Fibroblast of the aortic adventitia (primary cell): ENCODE results near the gene NEUROD4. TPM values are rescaled to one million over a fixed set of nuclear protein-coding genes. Genes with fewer than 3 reads are reported as not detected.

Source experiments
- DNase-seq: peaks from one replicate; pipeline ENCODE4 v3.0.0-alpha.2; 2010; ENCODE audit warnings: low read depth
- H3K4me3 ChIP-seq: 2 replicates; pipeline ENCODE4 v1.5.1; 2011; ENCODE audit warnings: low read depth, mild to moderate bottlenecking, control low read depth, low read length, moderate library complexity
- total RNA-seq: library from RNA; depleted of rRNA; stranded (reverse); fragments of >200 nt; gene quantifications from 2 replicates; pipeline ENCODE4 v1.2.3, GENCODE V29; 2012; ENCODE audit warnings: low replicate concordance
- TF ChIP-seq, protein P1 (sequence below): IDR thresholded peaks from 2 replicates; pipeline ENCODE4 v1.5.1; 2011; ENCODE audit warnings: mild to moderate bottlenecking, low read length, control low read depth, inconsistent platforms; ENCODE audit not compliant: insufficient read depth

NEUROD4 gene
- total RNA-seq, 1 donor = not detected

DNA sequence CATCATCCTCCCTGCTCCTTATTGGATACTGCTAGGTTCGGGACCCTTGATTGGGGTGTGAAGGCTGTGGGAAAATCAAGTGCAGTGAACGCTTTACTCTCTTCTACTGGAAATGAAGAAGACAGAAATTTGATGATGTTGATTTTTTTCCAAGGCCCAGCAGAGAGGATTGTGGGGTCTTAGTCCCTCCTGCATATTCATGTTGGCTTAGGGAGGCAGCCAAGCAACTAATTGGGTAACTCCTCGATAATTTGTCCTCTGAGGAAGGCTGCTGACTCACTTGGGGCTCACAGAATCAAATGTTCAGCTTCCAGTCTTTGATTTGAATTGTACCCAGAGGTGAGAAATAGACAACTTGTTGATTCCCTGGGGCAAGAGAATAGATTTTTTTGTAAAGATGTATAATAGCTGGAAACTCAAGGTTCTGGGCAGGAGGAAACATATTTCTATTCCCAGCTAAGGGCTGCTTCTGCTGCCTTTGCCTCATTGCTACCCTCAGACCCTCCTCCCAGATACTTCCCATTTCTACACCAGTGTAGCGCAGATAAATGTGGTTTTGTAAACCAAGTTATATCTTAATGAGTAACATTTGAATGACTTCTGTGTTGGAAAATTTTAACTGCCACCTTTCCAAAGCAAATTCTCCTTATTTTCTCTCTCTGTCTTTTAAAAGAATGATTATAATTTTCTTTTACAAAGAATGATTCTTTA, 21.7 kb downstream of the NEUROD4 start:
- no peak overlapping the region for H3K4me3 ChIP-seq
- DNase-seq = no peak
- TF ChIP-seq, protein P1, sequence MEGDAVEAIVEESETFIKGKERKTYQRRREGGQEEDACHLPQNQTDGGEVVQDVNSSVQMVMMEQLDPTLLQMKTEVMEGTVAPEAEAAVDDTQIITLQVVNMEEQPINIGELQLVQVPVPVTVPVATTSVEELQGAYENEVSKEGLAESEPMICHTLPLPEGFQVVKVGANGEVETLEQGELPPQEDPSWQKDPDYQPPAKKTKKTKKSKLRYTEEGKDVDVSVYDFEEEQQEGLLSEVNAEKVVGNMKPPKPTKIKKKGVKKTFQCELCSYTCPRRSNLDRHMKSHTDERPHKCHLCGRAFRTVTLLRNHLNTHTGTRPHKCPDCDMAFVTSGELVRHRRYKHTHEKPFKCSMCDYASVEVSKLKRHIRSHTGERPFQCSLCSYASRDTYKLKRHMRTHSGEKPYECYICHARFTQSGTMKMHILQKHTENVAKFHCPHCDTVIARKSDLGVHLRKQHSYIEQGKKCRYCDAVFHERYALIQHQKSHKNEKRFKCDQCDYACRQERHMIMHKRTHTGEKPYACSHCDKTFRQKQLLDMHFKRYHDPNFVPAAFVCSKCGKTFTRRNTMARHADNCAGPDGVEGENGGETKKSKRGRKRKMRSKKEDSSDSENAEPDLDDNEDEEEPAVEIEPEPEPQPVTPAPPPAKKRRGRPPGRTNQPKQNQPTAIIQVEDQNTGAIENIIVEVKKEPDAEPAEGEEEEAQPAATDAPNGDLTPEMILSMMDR = no peak

- no peak overlapping the region for H3K4me3 ChIP-seq
- DNase-seq = no peak
- TF ChIP-seq, protein P1 = no peak
Observed at GRCh38 chr12:55043542-55043941, 23.8 kb downstream of the NEUROD4 start.

DNA sequence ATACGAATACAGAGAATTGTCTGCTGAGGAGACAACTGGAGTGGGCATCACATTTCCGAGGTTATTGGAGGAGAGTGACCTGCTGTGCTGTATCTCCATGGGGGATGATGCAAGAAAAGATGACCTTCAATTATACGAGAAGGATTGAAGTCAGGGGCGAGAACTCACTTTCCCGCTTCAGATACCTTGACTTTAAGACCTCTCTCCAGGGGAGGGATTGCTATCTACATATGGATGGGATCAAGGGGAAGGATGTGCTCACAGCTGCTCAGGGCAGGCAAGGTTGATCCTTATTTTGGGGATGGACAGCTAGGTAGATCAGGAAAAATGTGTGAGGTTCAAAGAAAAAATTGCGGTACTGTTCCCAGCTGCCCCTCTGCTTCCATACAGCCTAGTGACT, 24.4 kb downstream of the NEUROD4 start:
- DNase-seq = no peak
- TF ChIP-seq, protein P1 = no peak
- H3K4me3 ChIP-seq = no peak overlapping the region

DNA sequence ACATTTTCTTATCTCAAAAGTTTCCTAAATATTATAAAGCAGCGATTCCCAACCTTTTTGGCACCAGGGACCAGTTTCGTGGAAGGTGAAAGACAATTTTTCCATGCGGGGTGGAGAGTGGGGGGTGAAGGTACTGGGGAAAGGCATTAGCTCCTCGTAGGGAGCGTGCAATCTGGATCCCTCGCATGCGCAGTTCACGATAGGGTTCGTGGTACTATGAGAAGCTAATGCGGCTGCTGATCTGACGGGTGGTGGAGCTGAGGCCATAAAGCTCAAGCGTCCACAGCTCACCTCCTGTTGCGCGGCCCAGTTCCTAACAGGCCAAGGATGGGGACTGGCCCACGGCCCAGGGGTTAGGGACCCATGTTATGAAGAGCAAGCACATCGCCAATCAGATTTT, 29.9 kb downstream of the NEUROD4 start:
- TF ChIP-seq, protein P1 = no peak
- no peak for DNase-seq
- H3K4me3 ChIP-seq = no peak overlapping the region

- H3K4me3 ChIP-seq = no peak overlapping the region
- TF ChIP-seq, protein P1 = no peak
- no peak for DNase-seq
Observed at GRCh38 chr12:55051197-55051947, 31.6 kb downstream of the NEUROD4 start.

GRCh38 chr12:55057481-55057880, 37.7 kb downstream of the NEUROD4 start:
- DNase-seq = no peak
- TF ChIP-seq, protein P1 = no peak
- no peak overlapping the region for H3K4me3 ChIP-seq
